ENCODE measurements around the gene MYOF.

DNA sequence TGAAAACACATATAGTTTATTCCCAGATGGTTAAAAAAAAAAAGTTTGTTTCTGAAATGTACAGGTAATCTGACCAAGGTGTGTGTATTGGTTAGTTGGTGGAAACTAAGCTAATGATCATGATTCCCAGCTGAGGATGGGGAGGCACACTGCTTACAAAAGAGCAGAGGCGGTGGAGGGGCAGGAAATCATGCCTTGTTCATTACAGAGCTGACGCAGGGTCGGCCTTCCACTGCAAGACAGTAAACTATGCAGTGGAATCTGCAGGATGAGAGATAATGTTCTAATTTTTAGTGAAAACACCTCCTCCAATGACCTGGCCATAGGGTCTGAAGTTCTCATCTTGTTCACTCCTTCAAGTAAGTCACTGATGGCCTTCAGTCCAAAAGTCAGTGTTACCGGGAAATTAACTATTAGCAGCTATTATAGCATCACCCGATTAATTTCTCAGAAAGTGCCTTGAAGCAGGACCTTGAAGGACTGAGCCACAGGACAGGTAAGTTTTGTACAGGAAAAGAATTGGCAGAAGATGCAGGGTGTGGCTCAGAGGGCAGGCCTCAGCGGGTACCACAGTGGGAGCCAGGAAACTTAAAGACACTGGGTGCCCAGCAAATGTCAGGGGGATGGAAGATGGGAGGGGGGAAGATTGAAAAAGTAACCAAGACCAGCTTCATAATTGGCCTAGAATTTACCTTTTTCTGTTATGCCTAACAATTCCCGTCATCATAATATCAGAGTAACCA, 36.0 kb downstream of the MYOF start:
- TF ChIP-seq, protein P1, sequence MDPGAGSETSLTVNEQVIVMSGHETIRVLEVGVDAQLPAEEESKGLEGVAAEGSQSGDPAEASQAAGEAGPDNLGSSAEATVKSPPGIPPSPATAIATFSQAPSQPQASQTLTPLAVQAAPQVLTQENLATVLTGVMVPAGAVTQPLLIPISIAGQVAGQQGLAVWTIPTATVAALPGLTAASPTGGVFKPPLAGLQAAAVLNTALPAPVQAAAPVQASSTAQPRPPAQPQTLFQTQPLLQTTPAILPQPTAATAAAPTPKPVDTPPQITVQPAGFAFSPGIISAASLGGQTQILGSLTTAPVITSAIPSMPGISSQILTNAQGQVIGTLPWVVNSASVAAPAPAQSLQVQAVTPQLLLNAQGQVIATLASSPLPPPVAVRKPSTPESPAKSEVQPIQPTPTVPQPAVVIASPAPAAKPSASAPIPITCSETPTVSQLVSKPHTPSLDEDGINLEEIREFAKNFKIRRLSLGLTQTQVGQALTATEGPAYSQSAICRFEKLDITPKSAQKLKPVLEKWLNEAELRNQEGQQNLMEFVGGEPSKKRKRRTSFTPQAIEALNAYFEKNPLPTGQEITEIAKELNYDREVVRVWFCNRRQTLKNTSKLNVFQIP (CRISPR knock-in tag; IDR thresholded peaks at IDR 0.05; ENCODE audit: borderline replicate concordance, low read depth) = no peak
- no peak for TF ChIP-seq ZNF8 (CRISPR knock-in tag; IDR thresholded peaks at IDR 0.05)
- TF ChIP-seq BACH2 (CRISPR knock-in tag; IDR thresholded peaks at IDR 0.05; ENCODE audit: borderline replicate concordance) = no peak

Data from SK-N-SH treated with all-trans-retinoic acid at 6 μM for 48 hours (cell line).